NCI-H510A (cell line): ENCODE results near the gene PIM3.
A peak's percentile ranks its signal among the peaks of the same experiment; 100 is the strongest.

Source experiments
- DNase-seq: peaks from one replicate; lab custom pipeline; 2025; lab: John Stamatoyannopoulos, UW

The PIM3 gene

GRCh38 chr22:49960159-49961004 lies at the start of gene PIM3:
TSS of gene PIM3 (plus strand) at chr22:49960772. CDS start at chr22:49960948, 176 bp downstream.
- peak; percentile 83 for DNase-seq

DNA sequence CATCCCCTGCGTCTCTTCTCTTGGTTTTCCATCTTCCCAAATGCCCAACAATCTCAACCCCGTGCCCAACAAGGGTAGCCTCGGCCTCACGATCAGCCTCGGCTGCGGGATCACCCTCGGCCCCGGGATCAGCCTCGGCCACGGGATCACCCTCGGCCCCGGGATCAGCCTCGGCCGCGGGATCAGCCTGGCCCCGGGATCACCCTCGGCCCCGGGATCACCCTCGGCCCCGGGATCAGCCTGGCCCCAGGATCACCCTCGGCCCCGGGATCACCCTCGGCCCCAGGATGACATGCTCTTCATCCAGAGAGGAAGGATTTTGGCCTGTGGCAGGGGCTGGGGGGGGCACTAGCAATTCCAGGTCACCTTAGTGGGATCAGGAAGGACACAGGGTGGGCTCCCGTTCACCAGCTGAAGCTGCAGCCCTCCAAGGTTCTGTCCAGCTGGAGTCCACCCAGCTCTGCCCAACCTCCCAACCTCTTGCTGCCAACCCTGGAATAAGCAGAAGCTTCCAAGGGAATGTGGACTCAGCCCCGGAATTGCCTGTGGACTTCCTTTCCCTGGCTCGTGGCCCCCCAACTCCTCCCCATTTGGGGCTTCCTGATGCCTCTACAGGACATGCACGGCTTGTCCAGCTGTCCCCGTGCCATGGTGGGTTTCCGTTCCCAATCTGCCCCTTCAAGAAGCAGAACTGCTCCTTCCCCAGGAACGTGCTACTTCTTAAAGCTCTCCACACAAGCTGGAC lies 48.5 kb upstream of the PIM3 start:
- DNase-seq = no peak

DNA sequence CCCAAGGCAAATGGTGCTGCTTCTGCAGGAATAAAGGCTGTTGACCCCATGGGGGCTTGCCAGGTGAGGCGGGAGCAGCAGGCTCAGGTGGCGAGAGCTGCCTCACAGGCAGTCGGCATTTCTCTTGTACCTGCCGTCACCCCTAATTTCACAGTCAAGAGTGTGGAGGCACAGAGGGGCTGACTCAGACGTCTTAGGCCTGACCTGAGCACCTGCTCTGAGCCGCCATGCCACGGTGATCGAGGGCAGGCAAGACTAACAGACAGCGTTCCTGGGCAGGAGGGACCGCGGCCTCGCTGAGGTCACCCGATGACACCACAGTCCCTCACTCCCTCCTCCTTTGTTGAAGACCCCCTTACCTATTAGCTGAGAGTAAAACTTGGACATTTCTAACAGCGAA lies 47.5 kb upstream of the PIM3 start:
- no peak for DNase-seq

GRCh38 chr22:49913446-49913845 lies 47.1 kb upstream of the PIM3 start:
- DNase-seq = no peak

DNA sequence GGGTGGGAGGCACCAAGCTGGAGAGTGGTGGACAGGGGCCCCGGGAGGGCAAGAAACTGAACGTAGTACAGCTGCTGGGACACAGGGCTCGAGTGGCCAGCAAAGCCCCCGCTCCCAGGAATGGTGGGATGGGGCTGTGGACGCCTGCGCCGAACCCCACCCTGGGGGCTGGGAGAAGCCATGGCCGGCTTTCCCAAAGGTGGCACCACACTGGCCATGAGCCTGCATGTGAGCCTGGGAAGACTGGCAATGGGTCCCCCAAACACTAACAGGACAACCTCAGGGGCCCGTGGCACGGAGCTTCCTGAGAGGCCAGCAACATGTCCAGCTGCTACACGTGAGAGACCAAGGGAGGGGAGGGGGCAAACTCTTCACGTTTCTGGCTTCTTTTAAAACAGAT lies 46.3 kb upstream of the PIM3 start:
- DNase-seq = no peak

DNA sequence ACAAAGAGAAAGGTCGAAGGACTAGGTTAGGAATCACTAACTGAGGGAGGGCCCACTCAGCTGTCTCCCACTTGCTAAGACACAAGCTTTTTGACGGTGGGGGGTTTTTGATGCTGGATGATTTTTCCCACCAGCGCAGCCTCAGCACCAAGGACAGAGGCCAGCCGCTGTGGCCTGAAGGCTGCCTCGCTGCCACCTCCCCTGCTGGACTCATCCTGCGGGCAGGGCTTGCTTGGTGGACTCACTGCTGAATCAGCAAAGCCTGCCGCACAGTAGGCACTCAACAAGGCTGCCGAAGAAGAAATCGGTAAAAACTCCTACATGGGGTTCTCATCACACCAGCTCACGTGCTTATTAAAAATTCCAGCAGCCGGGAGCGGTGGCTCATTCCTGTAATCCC lies 45.0 kb upstream of the PIM3 start:
- no peak for DNase-seq

DNA sequence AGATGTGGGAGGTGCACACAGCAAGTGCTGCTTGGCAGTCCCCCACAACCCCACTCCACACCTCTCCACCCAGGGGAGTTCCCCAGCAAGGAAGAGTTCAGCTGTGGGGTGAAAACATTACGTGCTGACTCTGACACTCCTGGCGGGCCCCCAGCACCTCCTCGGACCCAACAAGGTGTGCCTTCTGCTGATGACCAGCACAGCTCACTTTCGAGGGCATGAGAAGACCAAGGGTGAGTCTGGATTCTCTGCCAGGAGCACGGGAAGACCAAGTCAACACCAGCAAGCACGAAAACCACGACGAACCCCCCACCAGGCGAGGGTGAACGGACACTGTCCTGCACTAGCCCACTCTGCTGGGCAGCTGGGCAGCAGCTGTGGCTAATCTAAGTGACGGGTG lies 43.7 kb upstream of the PIM3 start:
- DNase-seq = no peak

GRCh38 chr22:49917974-49918910 lies 42.3 kb upstream of the PIM3 start, which contains the start of the genes ALG12 and CRELD2:
TSS of gene ALG12 (minus strand) at chr22:49918438. CDS start at chr22:49913765, 4,673 bp downstream.
TSS of gene CRELD2 (plus strand) at chr22:49918634. CDS start at chr22:49918770, 136 bp downstream.
- DNase-seq = peak; percentile 78

- DNase-seq = no peak
Observed at GRCh38 chr22:49918911-49919881, 41.4 kb upstream of the PIM3 start.

- DNase-seq = no peak
Observed at GRCh38 chr22:49920859-49921258, 39.7 kb upstream of the PIM3 start.

DNA sequence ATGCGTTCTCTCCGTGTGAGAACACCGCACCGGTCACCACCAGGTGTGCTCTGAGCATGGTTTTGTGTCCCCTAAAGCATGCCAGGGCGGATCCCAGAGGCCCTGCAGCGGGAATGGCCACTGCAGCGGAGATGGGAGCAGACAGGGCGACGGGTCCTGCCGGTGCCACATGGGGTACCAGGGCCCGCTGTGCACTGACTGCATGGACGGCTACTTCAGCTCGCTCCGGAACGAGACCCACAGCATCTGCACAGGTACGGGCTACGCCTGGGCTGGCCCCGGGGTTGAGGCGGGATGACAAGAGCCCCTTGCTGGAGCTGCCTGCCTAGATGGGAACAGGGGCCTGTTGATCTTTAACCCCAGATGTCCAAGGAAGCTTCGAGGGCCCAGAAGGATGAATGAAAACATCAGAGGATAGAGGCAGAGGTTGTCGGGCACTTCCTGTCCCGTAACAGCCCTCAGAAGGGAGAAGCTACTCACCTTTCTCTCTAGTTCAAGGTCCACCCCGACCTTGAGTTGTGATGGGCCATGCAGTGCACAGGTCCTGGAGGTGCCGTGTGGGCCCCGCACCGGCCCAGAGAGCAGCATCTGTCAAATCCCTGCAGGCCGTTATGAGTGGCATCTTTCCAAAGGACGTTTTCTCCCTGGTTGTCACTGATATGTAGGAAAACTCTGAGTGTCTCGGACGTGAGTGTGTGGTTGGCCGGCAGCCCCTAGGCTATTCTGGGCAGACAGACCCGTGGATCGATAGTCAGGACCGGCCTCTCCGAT lies 38.9 kb upstream of the PIM3 start:
- DNase-seq = no peak

DNA sequence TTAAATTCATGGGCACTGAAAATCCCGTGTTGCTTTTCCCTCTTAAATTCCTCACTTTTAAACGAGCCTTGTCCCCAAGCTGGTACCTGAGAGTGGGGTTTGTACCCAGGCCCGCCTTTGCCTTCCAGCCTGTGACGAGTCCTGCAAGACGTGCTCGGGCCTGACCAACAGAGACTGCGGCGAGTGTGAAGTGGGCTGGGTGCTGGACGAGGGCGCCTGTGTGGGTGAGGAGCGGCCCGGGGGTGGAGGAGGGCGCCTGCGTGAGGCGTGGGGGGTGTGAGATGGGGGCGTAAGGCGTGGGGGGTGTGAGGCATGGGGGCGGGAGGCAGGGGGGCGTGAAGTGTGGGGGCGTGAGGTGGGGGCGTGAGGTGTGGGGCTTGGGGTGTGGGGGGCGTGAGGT lies 38.1 kb upstream of the PIM3 start:
- DNase-seq = no peak

DNA sequence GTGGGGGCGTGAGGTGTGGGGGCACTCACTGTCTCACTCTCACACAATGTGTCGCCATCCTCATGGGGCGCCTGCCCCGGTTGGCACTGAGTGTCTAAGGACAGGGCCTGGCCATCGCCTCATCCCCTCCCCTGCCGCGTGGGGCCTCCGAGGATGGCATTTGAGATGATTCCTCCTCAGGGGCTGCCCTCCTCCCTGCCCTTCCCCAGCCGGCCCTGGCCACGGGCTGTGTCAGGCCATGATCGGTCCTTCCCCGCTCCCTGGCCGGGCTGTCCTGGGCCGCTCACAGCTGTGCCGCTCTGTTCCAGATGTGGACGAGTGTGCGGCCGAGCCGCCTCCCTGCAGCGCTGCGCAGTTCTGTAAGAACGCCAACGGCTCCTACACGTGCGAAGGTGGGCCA lies 37.6 kb upstream of the PIM3 start:
- DNase-seq = no peak

DNA sequence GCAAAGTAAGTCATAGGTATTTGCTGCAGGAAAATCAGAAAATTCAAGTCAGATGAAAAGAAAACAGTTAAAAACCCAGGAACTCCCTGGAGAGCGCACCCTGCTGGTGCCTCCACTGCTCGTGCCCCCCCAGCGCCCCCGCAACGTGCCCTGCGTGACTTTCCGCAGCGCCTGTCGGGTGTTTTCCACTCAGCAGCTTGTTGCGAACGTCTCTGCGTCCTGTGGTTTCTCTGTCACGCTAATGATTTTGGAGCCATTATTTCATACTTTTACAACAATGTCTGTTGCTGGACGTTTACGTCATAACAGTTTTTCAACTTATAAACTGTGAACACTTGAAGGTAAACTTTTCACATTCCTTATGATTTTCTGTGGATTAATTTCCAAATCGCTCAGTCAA lies 37.1 kb upstream of the PIM3 start:
- no peak for DNase-seq

DNA sequence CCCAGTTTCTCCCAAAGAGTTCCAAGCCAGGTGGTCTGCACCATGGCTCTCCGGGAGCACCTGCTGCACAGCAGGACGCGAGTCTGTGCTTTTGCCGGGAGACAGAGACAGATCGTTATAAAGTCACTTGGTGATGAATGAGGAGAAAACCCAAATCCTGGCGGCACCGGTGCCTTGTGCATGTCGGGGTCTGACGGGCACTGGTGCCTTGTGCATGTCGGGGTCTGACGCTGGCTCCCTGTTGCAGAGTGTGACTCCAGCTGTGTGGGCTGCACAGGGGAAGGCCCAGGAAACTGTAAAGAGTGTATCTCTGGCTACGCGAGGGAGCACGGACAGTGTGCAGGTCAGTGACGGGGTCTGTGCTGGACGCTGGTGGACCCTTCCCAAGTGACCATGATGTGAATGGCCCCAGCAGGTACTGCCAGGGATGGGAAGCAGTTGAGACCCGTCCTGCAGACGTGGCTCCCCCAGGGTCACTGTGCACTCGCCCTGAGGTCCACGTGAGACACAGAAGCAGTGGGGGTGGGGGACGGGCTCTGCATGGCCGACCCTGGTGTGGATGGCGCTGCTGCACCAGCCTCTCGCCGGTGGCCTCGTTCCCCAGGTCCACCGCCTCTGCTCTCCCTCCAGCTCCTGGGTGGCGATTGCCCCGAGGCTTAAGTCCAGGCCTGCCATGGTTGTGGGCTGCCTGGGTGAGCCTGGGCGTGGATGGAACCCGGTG lies 36.3 kb upstream of the PIM3 start:
- DNase-seq = no peak

- DNase-seq = no peak
Observed at GRCh38 chr22:49925525-49926128, 34.9 kb upstream of the PIM3 start.

DNA sequence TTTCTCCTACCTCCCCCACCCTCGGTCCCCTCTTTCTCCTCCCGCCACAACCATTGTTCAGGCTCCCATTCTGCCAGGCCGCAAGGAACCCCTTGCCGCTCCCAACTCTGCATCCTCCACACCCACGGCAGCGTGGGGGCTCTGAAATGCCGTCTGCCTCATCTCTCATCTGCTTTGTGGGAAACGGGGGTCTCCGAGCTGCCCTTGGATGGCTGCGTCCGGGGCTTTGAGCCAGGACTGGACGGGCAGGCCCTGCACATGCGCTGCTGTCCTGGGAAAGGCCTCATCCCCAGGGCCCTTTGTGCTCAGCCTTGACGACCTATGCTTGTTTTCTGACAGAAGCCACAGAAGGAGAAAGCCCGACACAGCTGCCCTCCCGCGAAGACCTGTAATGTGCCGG lies 33.7 kb upstream of the PIM3 start:
- no peak for DNase-seq

GRCh38 chr22:49927483-49928184 lies 32.9 kb upstream of the PIM3 start:
- DNase-seq = no peak

DNA sequence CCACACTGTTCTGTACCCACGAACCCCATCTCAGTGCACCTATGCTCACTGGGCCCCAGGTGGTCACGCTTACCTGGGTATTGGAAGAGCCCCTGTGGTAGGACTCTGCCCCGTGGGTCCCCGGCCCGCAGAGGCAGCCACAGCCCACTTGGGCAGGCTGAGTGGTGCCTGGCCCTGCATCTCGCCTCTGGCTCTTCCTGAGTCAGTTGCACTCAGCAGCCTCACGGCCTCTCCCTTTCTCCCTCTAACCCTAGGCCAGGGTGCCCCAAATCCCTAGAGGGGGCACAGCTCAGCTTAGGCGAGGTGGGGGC lies 32.4 kb upstream of the PIM3 start:
- no peak for DNase-seq
